Activated CD8-positive, alpha-beta memory T cell treated with anti-CD3 and anti-CD28 coated beads, Interleukin-2, amount 50 U/mL, for 1 hour (primary cell): ENCODE results near the gene SPINT1.
A peak's percentile ranks its signal among the peaks of the same experiment; 100 is the strongest.

Experiments used
- DNase-seq: peaks from one replicate; pipeline ENCODE4 v3.0.0-alpha.2; 2020; ENCODE audit errors: extremely low read depth

SPINT1 gene

GRCh38 chr15:40893019-40893670 lies 49.3 kb downstream of the SPINT1 start:
- no peak for DNase-seq

- peak; percentile 91 for DNase-seq
These were observed 50.2 kb downstream of the SPINT1 start, which contains the start of gene VPS18 for GRCh38 chr15:40893733-40894680. Gene VPS18, plus strand, starts transcription at chr15:40894450. Its CDS starts 319 bp downstream, at chr15:40894769.

- no peak for DNase-seq
These were observed 51.0 kb downstream of the SPINT1 start for GRCh38 chr15:40894681-40895448.

- DNase-seq = no peak
These were observed 55.8 kb downstream of the SPINT1 start for GRCh38 chr15:40899536-40900207.

- no peak for DNase-seq
These were observed 56.6 kb downstream of the SPINT1 start for GRCh38 chr15:40900256-40901052.

GRCh38 chr15:40901053-40901443 lies 57.2 kb downstream of the SPINT1 start:
- DNase-seq = no peak

GRCh38 chr15:40902605-40903561 lies 59.0 kb downstream of the SPINT1 start:
- DNase-seq = no peak

- DNase-seq = no peak
These were observed 60.8 kb downstream of the SPINT1 start for GRCh38 chr15:40904552-40905201.

GRCh38 chr15:40906091-40906990 lies 62.5 kb downstream of the SPINT1 start:
- DNase-seq = no peak

GRCh38 chr15:40906991-40907802 lies 63.3 kb downstream of the SPINT1 start:
- no peak for DNase-seq
